ENCODE results near the gene PABPN1L. TPM values are rescaled to one million over a fixed set of nuclear protein-coding genes. Genes with fewer than 3 reads are reported as not detected.
"Not testable (repeated sequence)": the region's sequence is repeated elsewhere in the genome, so short reads cannot be mapped to it uniquely, and the experiment has no call there.

The PABPN1L gene
- total RNA-seq, 4 donors from 2014 or later, result not detected

- peaks cover 6 to 78% (median 11%) of the 10 kb centered on the region in 3 donors for H3K36me3 ChIP-seq
- no peaks in the 10 kb centered on the region for H3K9me3 ChIP-seq
- H3K4me1 ChIP-seq, result peaks cover 0 to 21% (median 9%) of the 10 kb centered on the region in 3 donors
- TF ChIP-seq, protein P1, sequence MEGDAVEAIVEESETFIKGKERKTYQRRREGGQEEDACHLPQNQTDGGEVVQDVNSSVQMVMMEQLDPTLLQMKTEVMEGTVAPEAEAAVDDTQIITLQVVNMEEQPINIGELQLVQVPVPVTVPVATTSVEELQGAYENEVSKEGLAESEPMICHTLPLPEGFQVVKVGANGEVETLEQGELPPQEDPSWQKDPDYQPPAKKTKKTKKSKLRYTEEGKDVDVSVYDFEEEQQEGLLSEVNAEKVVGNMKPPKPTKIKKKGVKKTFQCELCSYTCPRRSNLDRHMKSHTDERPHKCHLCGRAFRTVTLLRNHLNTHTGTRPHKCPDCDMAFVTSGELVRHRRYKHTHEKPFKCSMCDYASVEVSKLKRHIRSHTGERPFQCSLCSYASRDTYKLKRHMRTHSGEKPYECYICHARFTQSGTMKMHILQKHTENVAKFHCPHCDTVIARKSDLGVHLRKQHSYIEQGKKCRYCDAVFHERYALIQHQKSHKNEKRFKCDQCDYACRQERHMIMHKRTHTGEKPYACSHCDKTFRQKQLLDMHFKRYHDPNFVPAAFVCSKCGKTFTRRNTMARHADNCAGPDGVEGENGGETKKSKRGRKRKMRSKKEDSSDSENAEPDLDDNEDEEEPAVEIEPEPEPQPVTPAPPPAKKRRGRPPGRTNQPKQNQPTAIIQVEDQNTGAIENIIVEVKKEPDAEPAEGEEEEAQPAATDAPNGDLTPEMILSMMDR (IDR thresholded peaks at IDR 0.05), result no peak
- no peak for TF ChIP-seq POLR2A (IDR thresholded peaks at IDR 0.05)
- no peak overlapping the region for H3K4me3 ChIP-seq
- 83 to 94% methylated on average over 9 to 15 of the region's 33 CpGs for WGBS, 2 donors
- no peak for DNase-seq
- no peak overlapping the region for H3K27ac ChIP-seq
- no peaks in the 10 kb centered on the region for H3K27me3 ChIP-seq
- intact Hi-C loops (cut with DNase I), result loop anchor here (5.0 kb wide), 1 partner anchor 393 kb away; the partner anchor contains the start of gene ZNF778
These were observed 42.0 kb downstream of the PABPN1L start for GRCh38 chr16:88824256-88825077.

GRCh38 chr16:88823646-88824045 is 42.8 kb downstream of the PABPN1L start:
- H3K27ac ChIP-seq; H3K9me3 ChIP-seq; H3K27me3 ChIP-seq; intact Hi-C loops (cut with DNase I); DNase-seq; H3K4me3 ChIP-seq: not testable (repeated sequence)
- 86 to 95% methylated on average over 2 of the region's 31 CpGs for WGBS, 2 donors
- Histone ChIP-seq H3K36me3 (peaks cover 6 to 71% (median 11%) of the 10 kb centered on the region in 3 donors), H3K4me1 (peaks cover 0 to 20% (median 9%) of the 10 kb centered on the region in 3 donors)

- H3K4me3 ChIP-seq, result no peak overlapping the region
- intact Hi-C loops (cut with DNase I), result no loop called here
- WGBS, 2 donors, result 83% methylated on average over 4 of the region's 24 CpGs; no CpG with 5 or more reads in 1 of the 2 donors
- no peaks in the 10 kb centered on the region for H3K27me3 ChIP-seq
- DNase-seq, result no peak
- peaks cover 6 to 59% (median 11%) of the 10 kb centered on the region in 3 donors for H3K36me3 ChIP-seq
- TF ChIP-seq, protein P1 (IDR thresholded peaks at IDR 0.05), result no peak
- TF ChIP-seq POLR2A (IDR thresholded peaks at IDR 0.05), result no peak
- H3K27ac ChIP-seq, result no peak overlapping the region
- peaks cover 0 to 22% (median 9%) of the 10 kb centered on the region in 3 donors for H3K4me1 ChIP-seq
- H3K9me3 ChIP-seq, result no peaks in the 10 kb centered on the region
These were observed 44.0 kb downstream of the PABPN1L start for GRCh38 chr16:88822281-88823040.

DNA sequence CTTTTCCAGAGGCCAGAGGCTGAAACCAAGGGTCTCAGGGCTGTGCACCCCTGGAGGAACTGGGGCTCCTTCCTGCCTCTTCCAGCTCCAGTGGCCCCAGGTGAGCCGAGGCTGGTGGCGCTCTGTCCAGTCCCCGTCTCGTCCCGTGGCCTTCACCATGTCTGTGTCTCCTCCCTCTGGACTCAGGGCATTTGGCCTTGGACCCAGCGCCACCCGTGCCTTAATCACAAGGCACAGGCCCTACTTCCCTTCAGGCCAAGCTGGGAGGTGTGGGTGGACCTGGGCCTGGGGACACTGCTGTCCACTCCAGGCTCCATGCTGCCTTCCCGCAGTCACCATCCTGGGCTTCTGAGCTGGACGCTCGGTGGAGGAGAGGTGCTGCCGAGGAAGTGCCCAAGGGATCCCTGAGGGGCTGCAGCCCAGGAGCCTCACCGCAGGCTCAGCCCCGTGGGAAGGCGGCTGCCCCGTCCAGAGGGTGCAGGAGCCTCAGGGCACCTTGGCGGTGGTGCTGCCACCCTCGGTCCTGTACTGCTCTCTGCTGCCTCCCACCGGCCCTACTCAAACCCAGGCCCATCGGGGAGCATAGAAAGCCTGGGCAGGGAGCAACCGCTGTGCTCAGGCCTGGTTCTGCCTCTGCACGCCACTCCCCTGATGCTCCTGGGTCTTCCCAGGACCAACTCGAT is 45.2 kb downstream of the PABPN1L start:
- TF ChIP-seq, protein P1 (IDR thresholded peaks at IDR 0.05), result no peak
- no peak for TF ChIP-seq POLR2A (IDR thresholded peaks at IDR 0.05)
- WGBS, 2 donors, result 87 to 91% methylated on average over 5 to 8 of the region's 22 CpGs
- Histone ChIP-seq H3K4me3 (no peak overlapping the region), H3K27me3 (no peaks in the 10 kb centered on the region), H3K4me1 (peaks cover 4 to 25% (median 10%) of the 10 kb centered on the region in 3 donors), H3K27ac (no peak overlapping the region), H3K9me3 (no peaks in the 10 kb centered on the region), H3K36me3 (peaks cover 6 to 48% (median 11%) of the 10 kb centered on the region in 3 donors)
- DNase-seq, result no peak
- intact Hi-C loops (cut with DNase I), result no loop called here

DNA sequence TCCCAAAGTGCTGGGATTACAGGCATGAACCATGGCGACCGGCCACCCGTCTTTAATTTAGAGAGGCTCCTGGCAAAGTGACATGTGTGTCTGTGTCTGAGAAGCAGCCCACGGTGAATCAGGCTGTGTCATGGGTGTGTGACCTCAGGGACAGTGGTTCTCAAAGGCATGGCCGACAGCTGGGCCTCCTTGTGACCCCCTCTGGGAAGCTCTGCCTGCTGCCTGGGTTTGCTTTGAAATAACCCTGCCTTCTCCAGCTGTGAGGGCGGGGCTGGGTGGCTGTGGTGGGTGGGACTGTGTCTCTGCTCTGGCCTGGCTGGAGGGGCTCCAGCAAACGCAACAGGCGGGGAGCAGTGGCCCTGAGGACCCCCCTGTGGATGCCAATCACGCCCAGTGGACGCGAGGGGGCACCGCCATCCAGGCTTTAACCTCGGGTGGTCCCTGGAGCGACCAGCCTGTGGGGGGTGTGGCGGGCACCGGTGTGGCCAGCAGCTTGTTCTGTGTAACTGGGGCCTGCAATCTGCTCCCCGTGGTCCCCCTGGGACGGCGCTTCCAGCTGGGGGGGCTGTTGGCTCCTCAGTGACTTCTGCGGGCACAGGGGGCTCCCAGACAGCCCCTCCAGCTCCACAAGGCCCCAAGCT is 46.0 kb downstream of the PABPN1L start:
- Histone ChIP-seq H3K9me3 (no peaks in the 10 kb centered on the region), H3K36me3 (peaks cover 6 to 45% (median 11%) of the 10 kb centered on the region in 3 donors), H3K27me3 (no peaks in the 10 kb centered on the region), H3K4me3 (no peak overlapping the region), H3K27ac (no peak overlapping the region), H3K4me1 (peaks cover 6 to 23% (median 7%) of the 10 kb centered on the region in 3 donors)
- intact Hi-C loops (cut with DNase I), result no loop called here
- WGBS, 2 donors, result 88 to 95% methylated on average over 8 to 13 of the region's 20 CpGs
- TF ChIP-seq POLR2A (IDR thresholded peaks at IDR 0.05), result no peak
- DNase-seq, result no peak
